Measurements from ENCODE around the gene EPAS1.

DNA sequence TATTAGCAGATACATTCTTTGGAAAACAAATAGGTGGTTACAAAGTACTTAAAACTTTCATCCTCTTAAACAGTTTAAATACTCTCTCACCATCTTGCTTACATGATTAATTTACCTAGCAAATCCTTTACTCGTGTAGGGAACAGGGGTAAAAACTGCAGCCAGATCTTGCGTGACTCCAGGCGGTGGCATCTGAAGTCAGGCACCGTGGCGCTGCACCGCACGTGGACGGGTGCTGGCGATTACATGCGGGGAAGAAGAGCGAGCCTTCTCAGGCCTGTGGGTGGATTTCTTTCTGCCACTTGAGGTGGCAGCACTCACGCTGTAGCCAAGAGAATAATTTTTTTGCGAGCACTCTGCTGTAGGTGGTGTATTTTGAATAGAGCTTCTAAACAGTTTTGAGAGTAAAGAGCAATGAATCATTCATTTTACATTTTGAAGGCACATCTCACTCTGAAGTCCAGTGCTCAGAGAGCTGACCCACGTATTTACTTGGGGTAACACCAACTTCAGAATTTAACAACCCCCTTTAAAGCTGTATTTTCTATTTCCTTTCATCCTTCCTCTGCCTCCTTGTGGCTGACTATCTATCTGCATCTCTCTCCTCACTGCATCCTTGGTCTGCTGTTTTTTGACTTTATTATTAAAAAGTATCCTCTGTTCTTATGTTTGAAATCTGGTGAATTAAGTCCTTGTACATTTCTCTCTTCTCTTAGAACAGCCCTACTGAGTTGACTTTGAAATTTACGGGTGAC lies 68.9 kb downstream of the EPAS1 start:
- no peak for TF ChIP-seq FOXK2 (IDR thresholded peaks at IDR 0.05)
- TF ChIP-seq, protein P1, sequence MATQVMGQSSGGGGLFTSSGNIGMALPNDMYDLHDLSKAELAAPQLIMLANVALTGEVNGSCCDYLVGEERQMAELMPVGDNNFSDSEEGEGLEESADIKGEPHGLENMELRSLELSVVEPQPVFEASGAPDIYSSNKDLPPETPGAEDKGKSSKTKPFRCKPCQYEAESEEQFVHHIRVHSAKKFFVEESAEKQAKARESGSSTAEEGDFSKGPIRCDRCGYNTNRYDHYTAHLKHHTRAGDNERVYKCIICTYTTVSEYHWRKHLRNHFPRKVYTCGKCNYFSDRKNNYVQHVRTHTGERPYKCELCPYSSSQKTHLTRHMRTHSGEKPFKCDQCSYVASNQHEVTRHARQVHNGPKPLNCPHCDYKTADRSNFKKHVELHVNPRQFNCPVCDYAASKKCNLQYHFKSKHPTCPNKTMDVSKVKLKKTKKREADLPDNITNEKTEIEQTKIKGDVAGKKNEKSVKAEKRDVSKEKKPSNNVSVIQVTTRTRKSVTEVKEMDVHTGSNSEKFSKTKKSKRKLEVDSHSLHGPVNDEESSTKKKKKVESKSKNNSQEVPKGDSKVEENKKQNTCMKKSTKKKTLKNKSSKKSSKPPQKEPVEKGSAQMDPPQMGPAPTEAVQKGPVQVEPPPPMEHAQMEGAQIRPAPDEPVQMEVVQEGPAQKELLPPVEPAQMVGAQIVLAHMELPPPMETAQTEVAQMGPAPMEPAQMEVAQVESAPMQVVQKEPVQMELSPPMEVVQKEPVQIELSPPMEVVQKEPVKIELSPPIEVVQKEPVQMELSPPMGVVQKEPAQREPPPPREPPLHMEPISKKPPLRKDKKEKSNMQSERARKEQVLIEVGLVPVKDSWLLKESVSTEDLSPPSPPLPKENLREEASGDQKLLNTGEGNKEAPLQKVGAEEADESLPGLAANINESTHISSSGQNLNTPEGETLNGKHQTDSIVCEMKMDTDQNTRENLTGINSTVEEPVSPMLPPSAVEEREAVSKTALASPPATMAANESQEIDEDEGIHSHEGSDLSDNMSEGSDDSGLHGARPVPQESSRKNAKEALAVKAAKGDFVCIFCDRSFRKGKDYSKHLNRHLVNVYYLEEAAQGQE (IDR thresholded peaks at IDR 0.05; ENCODE audit: borderline replicate concordance in 1 of 2, low read depth in 1 of 2, low read length in 2 of 2) = no peak
- TF ChIP-seq, protein P2, sequence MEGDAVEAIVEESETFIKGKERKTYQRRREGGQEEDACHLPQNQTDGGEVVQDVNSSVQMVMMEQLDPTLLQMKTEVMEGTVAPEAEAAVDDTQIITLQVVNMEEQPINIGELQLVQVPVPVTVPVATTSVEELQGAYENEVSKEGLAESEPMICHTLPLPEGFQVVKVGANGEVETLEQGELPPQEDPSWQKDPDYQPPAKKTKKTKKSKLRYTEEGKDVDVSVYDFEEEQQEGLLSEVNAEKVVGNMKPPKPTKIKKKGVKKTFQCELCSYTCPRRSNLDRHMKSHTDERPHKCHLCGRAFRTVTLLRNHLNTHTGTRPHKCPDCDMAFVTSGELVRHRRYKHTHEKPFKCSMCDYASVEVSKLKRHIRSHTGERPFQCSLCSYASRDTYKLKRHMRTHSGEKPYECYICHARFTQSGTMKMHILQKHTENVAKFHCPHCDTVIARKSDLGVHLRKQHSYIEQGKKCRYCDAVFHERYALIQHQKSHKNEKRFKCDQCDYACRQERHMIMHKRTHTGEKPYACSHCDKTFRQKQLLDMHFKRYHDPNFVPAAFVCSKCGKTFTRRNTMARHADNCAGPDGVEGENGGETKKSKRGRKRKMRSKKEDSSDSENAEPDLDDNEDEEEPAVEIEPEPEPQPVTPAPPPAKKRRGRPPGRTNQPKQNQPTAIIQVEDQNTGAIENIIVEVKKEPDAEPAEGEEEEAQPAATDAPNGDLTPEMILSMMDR (CRISPR knock-in tag; IDR thresholded peaks at IDR 0.05) = peak; percentile 30
